Measurements from ENCODE around the gene EML6. TPM values are rescaled to one million over a fixed set of nuclear protein-coding genes. Genes with fewer than 3 reads are reported as not detected.

The EML6 gene
- total RNA-seq, 2 experiments from 2014 or later: 1.2 to 1.7 TPM

- no peak overlapping the region for H3K4me3 Mint-ChIP-seq
- H3K9me3 Mint-ChIP-seq: no peaks in the 10 kb centered on the region
- no peaks in the 10 kb centered on the region for H3K4me1 Mint-ChIP-seq (ENCODE audit: low read depth)
- TF ChIP-seq CTCF (IDR thresholded peaks at IDR 0.05): no peak
- intact Hi-C loops (cut with micrococcal nuclease): no loop called here
- ATAC-seq: no peak
- ChIA-PET CTCF (no interaction called here), POLR2A (no interaction called here)
- no peaks in the 10 kb centered on the region for H3K36me3 Mint-ChIP-seq (ENCODE audit: low read depth)
- H3K27ac Mint-ChIP-seq: no peak overlapping the region
- H3K27me3 Mint-ChIP-seq: peaks cover 3% of the 10 kb centered on the region
- no peak for DNase-seq
Measured at GRCh38 chr2:54789878-54790277, 66.4 kb downstream of the EML6 start.

- H3K9me3 Mint-ChIP-seq: no peaks in the 10 kb centered on the region
- POLR2A ChIA-PET: no interaction called here
- H3K4me3 Mint-ChIP-seq: no peak overlapping the region
- H3K27ac Mint-ChIP-seq: no peak overlapping the region
- DNase-seq (no peak), ATAC-seq (no peak)
- CTCF ChIA-PET: interaction anchor here (1.5 kb wide), 1 partner anchor 47 kb away, joined by 3 read pairs; no protein-coding TSS in a partner anchor
- H3K4me1 Mint-ChIP-seq (ENCODE audit: low read depth): no peaks in the 10 kb centered on the region
- H3K36me3 Mint-ChIP-seq (ENCODE audit: low read depth): no peaks in the 10 kb centered on the region
- peaks cover 3% of the 10 kb centered on the region for H3K27me3 Mint-ChIP-seq
- TF ChIP-seq CTCF (IDR thresholded peaks at IDR 0.05): no peak
- intact Hi-C loops (cut with micrococcal nuclease): no loop called here
Measured at GRCh38 chr2:54791831-54792230, 68.4 kb downstream of the EML6 start.

- Mint-ChIP-seq H3K36me3 (ENCODE audit: low read depth) (no peaks in the 10 kb centered on the region), H3K27ac (no peak overlapping the region), H3K27me3 (peaks cover 5% of the 10 kb centered on the region), H3K4me1 (ENCODE audit: low read depth) (no peaks in the 10 kb centered on the region), H3K9me3 (no peaks in the 10 kb centered on the region), H3K4me3 (no peak overlapping the region)
- ChIA-PET CTCF (interaction anchor here (1.4 kb wide), 1 partner anchor 42 kb away, joined by 3 read pairs; no protein-coding TSS in a partner anchor), POLR2A (no interaction called here)
- ATAC-seq (no peak), DNase-seq (no peak)
- TF ChIP-seq CTCF (IDR thresholded peaks at IDR 0.05): no peak
- intact Hi-C loops (cut with micrococcal nuclease): no loop called here
Measured at GRCh38 chr2:54797307-54797706, 73.8 kb downstream of the EML6 start.

GRCh38 chr2:54801352-54801751, 77.9 kb downstream of the EML6 start:
- H3K4me3 Mint-ChIP-seq: no peak overlapping the region
- no peaks in the 10 kb centered on the region for H3K4me1 Mint-ChIP-seq (ENCODE audit: low read depth)
- no peak overlapping the region for H3K27ac Mint-ChIP-seq
- H3K36me3 Mint-ChIP-seq (ENCODE audit: low read depth): no peaks in the 10 kb centered on the region
- intact Hi-C loops (cut with micrococcal nuclease): no loop called here
- H3K9me3 Mint-ChIP-seq: no peaks in the 10 kb centered on the region
- H3K27me3 Mint-ChIP-seq: peaks cover 3% of the 10 kb centered on the region
- TF ChIP-seq CTCF (IDR thresholded peaks at IDR 0.05): no peak
- no peak for DNase-seq
- ATAC-seq: no peak
- CTCF ChIA-PET: interaction anchor here (2.4 kb wide), 1 partner anchor 37 kb away, joined by 7 read pairs; no protein-coding TSS in a partner anchor
- POLR2A ChIA-PET: interaction anchor here (0.7 kb wide), 1 partner anchor 13 kb away, joined by 4 read pairs; no protein-coding TSS in a partner anchor

- ATAC-seq: no peak
- intact Hi-C loops (cut with micrococcal nuclease): no loop called here
- CTCF ChIA-PET: interaction anchor here (2.4 kb wide), 1 partner anchor 35 kb away, joined by 7 read pairs; no protein-coding TSS in a partner anchor
Measured at GRCh38 chr2:54803783-54804751, 80.6 kb downstream of the EML6 start.

More at GRCh38 chr2:54803783-54804751, 80.6 kb downstream of the EML6 start:
- H3K27ac Mint-ChIP-seq: no peak overlapping the region
- H3K4me1 Mint-ChIP-seq (ENCODE audit: low read depth): no peaks in the 10 kb centered on the region
- H3K4me3 Mint-ChIP-seq: no peak overlapping the region
- no peaks in the 10 kb centered on the region for H3K36me3 Mint-ChIP-seq (ENCODE audit: low read depth)
- POLR2A ChIA-PET: no interaction called here
- H3K27me3 Mint-ChIP-seq: peaks cover 7% of the 10 kb centered on the region
- DNase-seq: no peak
- H3K9me3 Mint-ChIP-seq: no peaks in the 10 kb centered on the region
- no peak for TF ChIP-seq CTCF (IDR thresholded peaks at IDR 0.05)

Data from activated CD8-positive, alpha-beta T cell treated with anti-CD3 and anti-CD28 coated beads for 36 hours (primary cell).